ENCODE data around the gene FHIT.

GRCh38 chr3:60188803-60189202 is 1062.4 kb downstream of the FHIT start:
- TF ChIP-seq YY1 (IDR thresholded peaks at IDR 0.05; ENCODE audit: insufficient read depth, insufficient read length) (no peak), SUZ12 (IDR thresholded peaks at IDR 0.05; ENCODE audit: extremely low read depth, insufficient read depth, insufficient read length) (no peak), ZNF274 (IDR thresholded peaks at IDR 0.05; ENCODE audit: low read depth, low read length) (no peak)
